ENCODE measurements around the gene SLIT1. TPM values are rescaled to one million over a fixed set of nuclear protein-coding genes. Genes with fewer than 3 reads are reported as not detected.
"Not testable (repeated sequence)": the region's sequence is repeated elsewhere in the genome, so short reads cannot be mapped to it uniquely, and the experiment has no call there.

Gene SLIT1
- total RNA-seq, 1 donor from 2014 or later: 0.47 TPM

DNA sequence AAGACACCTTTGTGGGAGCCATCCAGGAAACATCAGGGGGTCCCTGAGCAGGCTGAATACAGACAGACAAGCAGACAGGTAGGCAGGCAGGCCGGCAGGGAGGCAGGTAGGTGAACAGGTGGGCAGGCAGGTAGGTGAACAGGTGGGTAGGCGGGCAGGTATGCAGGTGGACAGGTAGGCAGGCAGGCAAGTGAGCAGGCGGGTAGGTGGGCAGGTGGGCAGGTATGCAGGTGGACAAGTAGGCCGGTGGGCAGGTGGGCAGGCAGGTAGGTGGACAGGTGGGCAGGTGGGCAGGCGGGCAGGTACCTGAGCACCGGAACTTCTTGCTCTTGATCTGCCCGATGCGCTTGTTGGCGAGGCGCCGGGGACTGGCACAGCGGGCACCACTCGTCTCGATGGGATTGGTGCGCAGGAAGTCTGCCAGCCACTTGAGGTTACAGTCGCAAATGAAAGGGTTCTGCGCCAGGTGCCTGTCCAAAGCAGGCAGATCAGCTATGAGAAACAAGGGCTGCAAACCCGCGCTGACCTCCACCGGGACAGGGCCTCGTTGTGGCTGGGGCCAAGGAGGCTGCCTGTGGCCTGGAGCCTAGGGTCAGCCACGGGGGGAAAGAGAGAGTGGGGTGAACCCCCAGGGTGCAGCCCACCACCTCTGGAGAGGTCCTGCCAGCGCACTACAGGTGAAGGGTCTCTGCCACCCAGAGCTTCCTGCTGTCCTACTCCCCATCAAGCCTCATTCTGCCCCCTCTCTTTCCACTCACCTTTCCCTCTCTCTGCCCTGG is 136.9 kb downstream of the SLIT1 start:
- intact Hi-C loops (cut with micrococcal nuclease): no loop called here

DNA sequence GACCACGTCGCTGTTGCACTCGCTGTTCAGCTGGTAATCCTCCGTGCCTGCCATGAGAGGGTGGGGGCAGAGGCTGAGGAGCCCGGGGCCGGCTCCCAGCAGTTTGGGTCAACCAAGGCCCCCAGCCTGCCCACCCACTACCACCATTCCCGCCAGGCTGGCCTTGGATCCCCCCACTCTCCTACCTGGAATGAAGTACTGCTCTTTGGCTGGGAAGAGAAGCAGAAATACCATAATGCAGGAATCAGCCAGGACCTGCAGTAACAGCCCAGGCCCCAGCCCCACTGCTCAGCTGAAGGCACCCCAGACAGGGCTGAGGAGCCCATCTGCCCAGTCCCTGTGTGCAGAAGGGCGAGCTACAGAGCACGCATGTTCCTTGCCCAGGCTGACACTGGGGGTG is 138.0 kb downstream of the SLIT1 start:
- intact Hi-C loops (cut with micrococcal nuclease): no loop called here

GRCh38 chr10:97047083-97047736 is 138.5 kb downstream of the SLIT1 start:
- intact Hi-C loops (cut with micrococcal nuclease): no loop called here

GRCh38 chr10:97046456-97047082 is 139.2 kb downstream of the SLIT1 start:
- intact Hi-C loops (cut with micrococcal nuclease): no loop called here

- intact Hi-C loops (cut with micrococcal nuclease): no loop called here
Observed at GRCh38 chr10:97043563-97043855, 142.2 kb downstream of the SLIT1 start.

- intact Hi-C loops (cut with micrococcal nuclease): no loop called here
Observed at GRCh38 chr10:97042716-97043562, 142.8 kb downstream of the SLIT1 start.

- intact Hi-C loops (cut with micrococcal nuclease): no loop called here
Observed at GRCh38 chr10:97042081-97042480, 143.7 kb downstream of the SLIT1 start.

- intact Hi-C loops (cut with micrococcal nuclease): no loop called here
Observed at GRCh38 chr10:97040706-97041105, 145.1 kb downstream of the SLIT1 start.

GRCh38 chr10:97040248-97040584 is 145.5 kb downstream of the SLIT1 start:
- intact Hi-C loops (cut with micrococcal nuclease): no loop called here

DNA sequence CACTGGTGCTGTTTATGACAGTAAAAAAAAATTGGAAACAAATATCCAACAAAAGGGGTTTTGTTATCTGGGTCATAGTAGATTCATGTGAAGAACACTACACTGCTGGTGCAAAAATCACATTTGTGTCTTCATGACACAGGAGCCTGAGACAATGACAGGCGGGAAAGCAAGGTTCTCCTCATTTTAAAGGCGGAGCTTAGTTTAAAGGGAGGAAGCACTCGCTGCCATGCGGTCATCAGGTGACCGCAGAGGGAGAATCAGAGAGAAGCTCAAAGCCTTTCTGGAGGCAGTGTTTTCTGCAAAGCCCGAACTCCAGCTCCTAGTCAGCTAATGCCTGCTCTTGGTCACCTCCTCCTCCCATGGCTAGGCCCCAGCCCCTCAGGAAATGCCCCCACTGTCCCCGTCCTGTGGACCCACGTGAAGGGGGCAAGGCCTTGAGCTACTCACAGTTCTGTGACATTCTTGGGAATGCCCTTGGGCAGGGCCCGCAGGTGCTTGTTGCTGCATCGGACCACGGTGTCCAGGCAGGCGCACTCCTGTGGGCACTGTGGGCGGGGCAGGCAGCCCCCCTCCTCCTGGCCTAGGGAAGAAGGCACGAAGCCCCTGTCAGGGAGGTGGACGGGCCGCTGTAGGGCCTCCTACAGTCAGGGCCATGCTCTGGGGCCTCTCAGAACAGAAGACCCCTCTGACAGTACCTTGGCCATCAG is 146.1 kb downstream of the SLIT1 start:
- intact Hi-C loops (cut with micrococcal nuclease): no loop called here

DNA sequence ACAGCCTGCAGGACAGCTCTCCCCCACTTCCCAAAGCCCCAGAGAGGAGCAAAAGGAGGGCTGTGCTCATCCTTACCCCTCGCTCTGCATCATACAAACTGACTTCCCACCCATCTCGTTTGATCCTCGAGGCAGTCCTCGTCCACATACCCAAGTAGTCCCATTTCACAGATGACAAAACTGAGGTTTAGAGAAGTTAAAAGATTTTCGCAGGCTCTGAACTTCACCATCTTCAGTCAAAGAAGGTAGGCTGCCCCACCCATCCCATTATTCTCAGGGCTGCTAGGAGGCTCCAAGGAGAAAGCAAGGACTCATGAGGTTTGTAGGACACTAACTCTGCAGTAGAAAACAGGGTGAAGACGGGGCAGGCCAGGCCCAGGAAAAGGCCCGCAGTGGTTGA is 147.1 kb downstream of the SLIT1 start:
- intact Hi-C loops (cut with micrococcal nuclease): no loop called here

DNA sequence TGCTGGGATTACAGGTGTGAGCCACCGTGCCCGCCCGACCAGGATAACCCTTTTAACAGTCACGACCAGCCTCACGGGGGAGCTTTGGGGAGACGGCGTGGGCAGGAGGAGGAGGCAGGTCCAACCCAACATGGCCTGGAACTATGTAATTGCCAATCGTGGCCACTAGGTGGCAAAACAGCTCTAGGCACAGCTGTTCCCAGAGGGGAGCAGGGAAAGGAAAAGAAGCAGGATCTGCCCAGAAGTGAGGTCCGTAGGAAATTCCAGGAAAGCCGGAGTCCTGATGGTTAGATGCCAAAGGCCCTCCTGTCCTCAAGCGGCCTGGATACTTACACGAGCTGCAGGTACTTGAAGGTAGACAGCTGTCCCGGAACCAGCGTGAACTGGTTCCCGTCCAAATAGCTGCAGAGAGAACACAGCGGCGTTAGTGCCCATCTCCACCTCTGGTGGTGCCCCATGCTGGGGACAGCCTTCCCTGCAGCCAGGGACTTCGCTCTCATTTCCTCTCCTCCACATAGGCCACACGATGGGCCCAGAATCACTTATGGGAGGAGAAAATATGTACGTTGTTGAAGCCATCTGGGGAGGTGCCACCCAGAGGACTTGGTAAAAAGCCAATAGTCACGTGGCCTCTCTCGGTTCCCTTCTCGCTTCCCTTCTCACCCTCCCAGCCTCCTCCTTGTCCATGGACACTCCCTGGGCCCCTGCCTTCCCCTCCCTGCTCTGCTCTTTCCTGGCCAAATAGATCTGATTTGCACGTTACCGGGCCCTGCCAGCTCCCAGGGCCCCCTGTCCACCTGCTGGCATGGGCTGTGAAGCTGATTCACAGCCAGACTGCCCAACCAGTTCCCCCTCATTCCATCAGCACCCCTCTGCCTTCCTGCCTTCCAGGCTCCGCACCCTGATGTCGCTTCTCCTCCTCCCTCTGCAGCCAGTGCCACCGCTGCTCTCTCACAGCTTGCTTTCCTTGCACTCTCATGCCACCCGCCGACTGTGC is 148.1 kb downstream of the SLIT1 start:
- intact Hi-C loops (cut with micrococcal nuclease): loop anchor here (1.0 kb wide), 2 partner anchors 173 to 197 kb away; no protein-coding TSS in a partner anchor

DNA sequence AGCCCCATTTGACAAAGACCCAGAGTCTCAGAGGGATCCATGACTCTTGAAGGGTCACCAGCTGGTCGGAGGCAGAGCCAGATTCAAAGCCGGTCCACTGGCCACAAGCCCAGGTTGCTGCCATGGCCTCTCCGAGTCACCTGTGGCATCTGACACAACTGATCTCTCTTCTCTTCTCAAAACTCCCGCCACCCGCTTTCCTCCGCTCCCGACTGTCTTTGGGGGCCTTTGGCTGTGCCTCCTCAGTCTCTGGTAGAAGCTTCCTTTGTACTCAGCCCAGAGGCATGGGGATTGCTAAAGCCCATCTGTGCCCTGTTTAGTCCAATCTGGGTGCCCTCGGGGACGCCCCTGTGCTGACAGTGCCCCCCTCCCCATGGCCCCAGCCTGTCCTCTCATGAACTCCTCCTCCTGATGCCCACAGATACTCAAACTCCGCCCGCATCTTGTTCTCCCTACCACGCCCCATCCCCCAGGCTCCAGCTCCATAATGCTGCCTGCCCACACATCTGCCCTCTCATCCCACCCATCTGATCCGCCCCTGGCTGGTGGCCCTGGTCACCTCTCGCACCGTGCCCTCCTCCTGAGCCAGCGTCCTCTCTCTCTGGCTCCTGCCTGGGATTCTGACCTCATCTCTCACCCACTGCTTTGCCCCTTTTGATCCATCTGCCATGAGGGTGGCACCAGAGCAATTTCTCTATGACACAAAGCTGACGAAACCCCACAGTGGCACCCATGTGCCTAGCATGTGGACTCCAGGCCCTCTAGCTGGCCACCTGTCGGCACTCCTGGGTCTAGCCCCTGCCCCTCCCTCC is 150.6 kb downstream of the SLIT1 start:
- intact Hi-C loops (cut with micrococcal nuclease): no loop called here

DNA sequence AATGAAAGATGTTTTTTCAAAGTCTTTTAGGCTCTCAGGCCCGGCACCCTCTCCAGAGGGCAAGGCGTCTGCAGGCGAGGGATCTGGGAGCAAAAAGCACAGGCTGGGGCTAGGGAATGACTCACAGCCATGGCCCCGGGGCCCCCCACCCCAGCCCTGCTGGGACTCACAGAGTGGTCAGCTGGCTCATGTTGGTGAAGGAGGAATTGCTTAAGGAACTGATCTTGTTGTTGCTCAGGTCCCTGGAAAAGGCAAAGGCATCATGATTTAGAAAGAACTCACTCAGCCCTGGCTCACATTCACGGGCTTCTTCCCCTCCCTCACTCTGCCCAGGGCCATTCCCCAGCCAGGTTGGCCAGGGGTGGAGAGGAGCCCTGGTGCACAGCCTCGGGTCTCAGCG is 151.5 kb downstream of the SLIT1 start:
- intact Hi-C loops (cut with micrococcal nuclease): no loop called here

DNA sequence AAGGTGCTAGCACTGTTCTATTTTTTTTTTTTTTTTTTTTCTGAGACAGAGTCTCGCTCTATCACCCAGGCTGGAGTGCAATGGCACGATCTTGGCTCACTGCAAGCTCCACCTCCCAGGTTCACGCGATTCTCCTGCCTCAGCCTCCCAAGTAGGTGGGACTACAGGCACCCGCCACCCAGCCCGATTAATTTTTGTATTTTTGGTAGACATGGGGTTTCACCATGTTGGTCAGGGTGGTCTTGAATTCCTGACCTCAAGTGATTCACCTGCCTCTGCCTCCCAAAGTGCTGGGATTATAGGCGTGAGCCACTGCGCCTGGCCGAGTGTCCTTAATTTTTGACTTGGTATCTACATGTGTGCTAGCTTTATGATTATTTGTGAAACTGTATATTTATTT is 151.9 kb downstream of the SLIT1 start:
- intact Hi-C loops (cut with micrococcal nuclease): not testable (repeated sequence)

- intact Hi-C loops (cut with micrococcal nuclease): no loop called here
Observed at GRCh38 chr10:97032624-97033023, 153.1 kb downstream of the SLIT1 start.

DNA sequence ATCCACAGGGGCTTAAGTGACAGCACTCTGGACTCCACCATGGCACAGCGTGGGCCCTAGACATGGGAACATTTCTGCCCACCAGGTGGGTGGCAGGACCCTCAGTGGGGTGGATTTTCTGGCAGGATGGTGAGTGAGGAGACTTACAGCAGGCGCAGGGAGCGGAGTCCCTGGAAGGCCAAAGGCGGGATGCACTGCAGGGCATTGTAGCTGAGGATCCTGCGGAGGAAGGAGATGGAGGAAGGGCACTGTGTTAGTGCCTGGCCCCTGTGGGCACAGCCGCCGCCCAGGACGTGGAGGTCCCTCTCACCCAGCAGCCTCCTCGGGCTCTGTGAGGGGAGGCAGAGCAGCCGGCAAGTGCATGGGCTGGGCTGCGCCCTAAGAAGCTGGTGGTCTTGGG is 154.3 kb downstream of the SLIT1 start:
- intact Hi-C loops (cut with micrococcal nuclease): no loop called here

DNA sequence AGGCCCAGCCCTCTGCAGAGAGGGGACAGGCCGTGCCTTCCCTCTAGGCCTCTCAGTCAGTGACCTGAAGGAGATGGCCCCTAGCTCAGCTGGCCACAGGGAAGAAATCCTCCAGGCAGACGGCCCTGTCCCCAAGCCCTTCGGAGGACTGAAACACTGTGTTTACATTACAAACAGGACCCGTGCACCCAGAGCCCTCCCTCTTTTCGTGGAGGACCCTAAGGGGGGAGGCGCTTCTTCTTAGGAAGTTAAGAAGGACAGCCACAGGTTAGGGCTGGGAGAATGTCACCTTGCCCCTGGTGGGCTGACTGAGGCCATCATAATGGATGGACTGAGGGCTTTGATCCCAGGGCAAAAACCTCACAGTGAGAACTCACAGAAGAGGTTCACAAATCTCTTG is 154.9 kb downstream of the SLIT1 start:
- intact Hi-C loops (cut with micrococcal nuclease): no loop called here

DNA sequence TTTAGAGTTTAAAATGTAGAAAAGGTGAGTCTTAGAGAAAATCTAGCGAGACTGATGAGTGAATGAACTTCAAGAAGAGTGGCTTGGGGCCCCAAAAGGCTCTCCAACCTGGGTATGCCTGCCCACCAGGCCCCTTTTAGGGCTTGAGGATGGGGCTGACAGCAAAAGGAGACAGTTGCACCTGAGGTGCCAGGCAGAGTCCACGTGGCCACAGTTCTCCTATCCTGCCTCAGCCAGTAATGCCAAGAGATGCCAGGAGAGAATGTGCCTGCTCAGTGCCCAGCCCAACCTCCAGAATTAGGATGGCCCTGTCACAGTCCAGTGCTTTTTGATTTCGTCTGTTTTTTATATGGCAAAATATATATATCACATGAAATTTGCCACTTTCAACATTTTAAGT is 156.5 kb downstream of the SLIT1 start:
- intact Hi-C loops (cut with micrococcal nuclease): no loop called here
